Nephron progenitor cell (in vitro differentiated cells): ENCODE measurements around the gene CARNS1.

Experiments used
- DNase-seq: peaks from one replicate; pipeline ENCODE4 v3.0.0; 2021
- H3K27ac Mint-ChIP-seq: 2 replicates; pipeline ENCODE4 v1.8.0; 2021; ENCODE audit warnings: mild to moderate bottlenecking, moderate library complexity, mixed read lengths
- H3K27me3 Mint-ChIP-seq: 2 replicates; pipeline ENCODE4 v1.8.0; 2021; ENCODE audit warnings: mild to moderate bottlenecking, low read depth, mixed read lengths; ENCODE audit not compliant: poor library complexity
- H3K36me3 Mint-ChIP-seq: 2 replicates; pipeline ENCODE4 v1.8.0; 2021; ENCODE audit warnings: low read depth, mixed read lengths
- H3K4me1 Mint-ChIP-seq: 2 replicates; pipeline ENCODE4 v1.8.0; 2021; ENCODE audit warnings: mixed read lengths
- H3K4me3 Mint-ChIP-seq: 2 replicates; pipeline ENCODE4 v1.8.0; 2021; ENCODE audit warnings: mild to moderate bottlenecking, moderate library complexity, mixed read lengths
- H3K9me3 Mint-ChIP-seq: 2 replicates; pipeline ENCODE4 v1.8.0; 2021; ENCODE audit warnings: mild to moderate bottlenecking, moderate library complexity, mixed read lengths
- TF ChIP-seq, protein P1 (sequence below): fragments of 200-600 bp; sonication (generic); IDR thresholded peaks from 2 replicates; pipeline ENCODE4 v1.5.0; 2021; ENCODE audit warnings: antibody characterized with exemption

Gene CARNS1

DNA sequence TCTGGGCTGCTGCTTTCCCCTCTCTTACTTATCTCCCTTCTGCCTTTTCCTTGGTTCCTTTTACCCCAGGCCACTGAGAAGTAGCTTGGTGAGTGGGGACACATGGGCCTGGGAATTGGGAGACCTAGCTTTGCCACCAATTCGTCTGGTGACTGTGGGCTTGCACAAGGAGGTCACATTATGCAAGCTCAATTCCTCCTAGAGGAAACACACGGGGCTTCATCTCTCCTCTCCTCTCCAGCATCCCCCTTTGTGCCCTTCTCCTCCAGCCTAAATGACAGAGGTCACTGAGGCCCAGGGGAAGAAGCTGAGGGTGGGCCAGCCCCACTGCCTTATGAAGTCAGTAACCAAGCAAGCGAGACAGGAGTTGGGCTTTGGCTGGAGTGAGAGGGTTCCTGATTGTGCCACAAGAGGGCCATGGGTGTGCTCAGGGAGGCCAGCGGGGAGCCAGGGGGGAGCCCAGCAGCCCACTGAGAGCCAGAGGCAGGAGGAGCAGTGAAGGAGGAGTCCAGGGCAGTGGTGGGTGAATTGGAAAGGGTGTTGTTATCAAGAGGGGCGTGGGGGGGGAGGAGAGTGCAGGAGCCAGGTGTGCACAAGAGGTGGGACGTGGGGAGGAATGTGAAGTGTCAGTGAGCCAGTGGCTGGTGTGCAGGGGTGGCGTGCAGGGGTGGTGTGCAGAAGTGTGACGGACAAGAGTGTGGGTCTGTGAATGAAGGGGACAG lies 44.1 kb upstream of the CARNS1 start:
- Mint-ChIP-seq H3K4me3 (peak overlapping the region; percentile 84), H3K27me3 (peaks cover 2% of the 10 kb centered on the region), H3K36me3 (no peaks in the 10 kb centered on the region), H3K9me3 (no peaks in the 10 kb centered on the region), H3K4me1 (peaks cover 79% of the 10 kb centered on the region), H3K27ac (no peak overlapping the region)
- peak; percentile 54 for DNase-seq
- TF ChIP-seq, protein P1, sequence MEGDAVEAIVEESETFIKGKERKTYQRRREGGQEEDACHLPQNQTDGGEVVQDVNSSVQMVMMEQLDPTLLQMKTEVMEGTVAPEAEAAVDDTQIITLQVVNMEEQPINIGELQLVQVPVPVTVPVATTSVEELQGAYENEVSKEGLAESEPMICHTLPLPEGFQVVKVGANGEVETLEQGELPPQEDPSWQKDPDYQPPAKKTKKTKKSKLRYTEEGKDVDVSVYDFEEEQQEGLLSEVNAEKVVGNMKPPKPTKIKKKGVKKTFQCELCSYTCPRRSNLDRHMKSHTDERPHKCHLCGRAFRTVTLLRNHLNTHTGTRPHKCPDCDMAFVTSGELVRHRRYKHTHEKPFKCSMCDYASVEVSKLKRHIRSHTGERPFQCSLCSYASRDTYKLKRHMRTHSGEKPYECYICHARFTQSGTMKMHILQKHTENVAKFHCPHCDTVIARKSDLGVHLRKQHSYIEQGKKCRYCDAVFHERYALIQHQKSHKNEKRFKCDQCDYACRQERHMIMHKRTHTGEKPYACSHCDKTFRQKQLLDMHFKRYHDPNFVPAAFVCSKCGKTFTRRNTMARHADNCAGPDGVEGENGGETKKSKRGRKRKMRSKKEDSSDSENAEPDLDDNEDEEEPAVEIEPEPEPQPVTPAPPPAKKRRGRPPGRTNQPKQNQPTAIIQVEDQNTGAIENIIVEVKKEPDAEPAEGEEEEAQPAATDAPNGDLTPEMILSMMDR, result peak; percentile 36

DNA sequence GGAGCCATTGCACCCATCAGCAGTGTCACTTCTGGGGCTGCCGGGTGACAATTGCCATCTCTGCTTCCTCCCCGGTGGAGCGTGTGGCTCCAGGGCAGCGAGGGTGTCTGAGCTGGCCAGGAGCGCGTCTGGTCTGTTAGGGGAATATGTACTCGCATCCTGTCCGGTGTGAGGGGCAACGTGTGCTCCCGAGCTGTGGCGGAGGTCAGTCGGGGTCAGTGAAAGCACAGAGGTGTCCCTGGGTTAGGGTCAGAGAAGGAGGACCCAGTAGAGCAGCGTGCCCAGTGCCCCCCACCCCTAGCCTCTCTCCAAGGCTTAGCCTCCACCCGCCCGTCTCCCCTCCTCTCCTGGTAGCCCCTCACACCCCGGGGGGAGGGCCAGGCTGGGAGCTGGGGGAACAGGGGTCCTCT lies 43.6 kb upstream of the CARNS1 start:
- H3K27me3 Mint-ChIP-seq, result peaks cover 2% of the 10 kb centered on the region

DNA sequence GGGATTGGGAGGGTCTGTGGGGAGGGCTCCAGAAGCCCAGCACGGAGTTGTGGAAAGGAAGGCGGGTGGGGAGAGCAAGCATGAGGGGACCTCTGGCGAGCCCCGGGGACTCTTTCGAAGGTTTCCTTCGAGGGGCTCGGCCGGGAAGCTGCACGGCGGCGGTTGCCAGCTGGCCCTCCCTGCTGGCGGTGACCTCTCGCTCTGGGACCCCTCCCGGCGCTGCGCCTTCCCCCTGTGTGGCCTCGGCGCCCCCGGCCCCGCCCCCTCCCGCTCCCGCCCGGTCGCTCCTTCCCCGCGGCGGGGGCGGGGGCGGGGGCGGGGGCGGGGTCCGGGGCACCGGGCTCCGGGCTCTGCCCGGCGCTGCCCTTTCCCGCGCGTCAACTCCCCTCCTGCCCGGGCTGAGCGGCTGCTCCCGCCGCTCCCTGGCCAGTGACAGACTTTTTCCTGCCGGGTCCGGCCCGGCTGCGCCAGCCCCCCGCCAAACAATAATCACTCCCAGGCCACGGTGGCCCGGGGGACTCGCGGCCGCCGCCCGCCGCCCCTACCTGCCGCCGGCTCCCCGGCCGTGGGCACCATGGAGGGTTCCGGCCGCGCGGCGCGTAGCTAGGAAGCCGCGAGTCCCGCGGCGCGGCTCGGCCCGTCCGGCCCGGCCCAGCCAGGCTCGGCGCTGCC lies 43.0 kb upstream of the CARNS1 start:
- Mint-ChIP-seq H3K27me3 (peaks cover 2% of the 10 kb centered on the region), H3K27ac (no peak overlapping the region), H3K9me3 (no peaks in the 10 kb centered on the region), H3K4me1 (peaks cover 81% of the 10 kb centered on the region), H3K36me3 (no peaks in the 10 kb centered on the region), H3K4me3 (peak overlapping the region; percentile 84)
- TF ChIP-seq, protein P1, result no peak
- peak; percentile 77 for DNase-seq

More for the DNA sequence above, 43.6 kb upstream of the CARNS1 start:
- H3K36me3 Mint-ChIP-seq, result no peaks in the 10 kb centered on the region
- no peak overlapping the region for H3K27ac Mint-ChIP-seq
- peak; percentile 29 for DNase-seq
- peak overlapping the region; percentile 84 for H3K4me3 Mint-ChIP-seq
- H3K9me3 Mint-ChIP-seq, result no peaks in the 10 kb centered on the region
- TF ChIP-seq, protein P1, result no peak
- peaks cover 79% of the 10 kb centered on the region for H3K4me1 Mint-ChIP-seq

DNA sequence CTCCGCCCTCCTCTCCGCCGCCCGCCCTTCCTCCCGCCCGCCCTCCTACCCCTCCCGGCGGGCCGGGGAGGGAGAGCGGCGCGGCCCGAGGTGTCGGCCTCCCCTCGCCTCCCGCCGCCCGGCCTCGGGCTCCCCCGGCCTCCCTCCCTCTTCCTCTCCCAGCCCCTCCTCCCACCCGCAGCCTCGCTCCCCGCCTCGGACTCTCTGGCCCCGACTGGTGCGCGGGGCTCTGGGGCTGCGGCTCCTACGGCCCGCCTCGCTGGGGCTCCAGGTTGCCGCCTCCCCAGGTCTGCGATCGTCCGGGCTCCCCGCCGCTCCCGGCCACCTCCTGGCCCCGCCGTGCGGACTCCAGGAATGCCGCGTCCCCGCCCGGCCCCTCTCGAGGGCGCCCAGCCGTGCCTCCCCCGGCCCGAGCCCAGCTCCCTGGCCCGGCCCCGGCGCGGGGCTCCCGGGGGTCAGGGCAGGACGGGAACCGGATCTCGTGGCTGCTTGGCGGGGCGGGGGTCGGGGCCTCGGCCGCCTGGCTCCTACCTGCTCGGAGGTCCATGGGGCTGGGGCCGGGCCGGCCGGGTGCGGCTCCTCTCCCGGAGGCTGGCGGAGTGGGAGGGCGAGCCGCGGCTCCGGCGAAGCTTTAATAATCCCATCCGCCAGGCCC lies 42.4 kb upstream of the CARNS1 start, which contains the start of gene CLCF1:
CLCF1 (minus strand) TSS at position 606 of the 655 bp plus-strand sequence; CDS start at position 547, 59 bp downstream.
- Mint-ChIP-seq H3K27me3 (peaks cover 2% of the 10 kb centered on the region), H3K36me3 (no peaks in the 10 kb centered on the region), H3K9me3 (no peaks in the 10 kb centered on the region), H3K4me1 (peaks cover 76% of the 10 kb centered on the region), H3K27ac (peak within 1 kb of the TSS; percentile 68), H3K4me3 (peak within 1 kb of the TSS; percentile 88)
- peak; percentile 73 for DNase-seq
- TF ChIP-seq, protein P1, result no peak

DNA sequence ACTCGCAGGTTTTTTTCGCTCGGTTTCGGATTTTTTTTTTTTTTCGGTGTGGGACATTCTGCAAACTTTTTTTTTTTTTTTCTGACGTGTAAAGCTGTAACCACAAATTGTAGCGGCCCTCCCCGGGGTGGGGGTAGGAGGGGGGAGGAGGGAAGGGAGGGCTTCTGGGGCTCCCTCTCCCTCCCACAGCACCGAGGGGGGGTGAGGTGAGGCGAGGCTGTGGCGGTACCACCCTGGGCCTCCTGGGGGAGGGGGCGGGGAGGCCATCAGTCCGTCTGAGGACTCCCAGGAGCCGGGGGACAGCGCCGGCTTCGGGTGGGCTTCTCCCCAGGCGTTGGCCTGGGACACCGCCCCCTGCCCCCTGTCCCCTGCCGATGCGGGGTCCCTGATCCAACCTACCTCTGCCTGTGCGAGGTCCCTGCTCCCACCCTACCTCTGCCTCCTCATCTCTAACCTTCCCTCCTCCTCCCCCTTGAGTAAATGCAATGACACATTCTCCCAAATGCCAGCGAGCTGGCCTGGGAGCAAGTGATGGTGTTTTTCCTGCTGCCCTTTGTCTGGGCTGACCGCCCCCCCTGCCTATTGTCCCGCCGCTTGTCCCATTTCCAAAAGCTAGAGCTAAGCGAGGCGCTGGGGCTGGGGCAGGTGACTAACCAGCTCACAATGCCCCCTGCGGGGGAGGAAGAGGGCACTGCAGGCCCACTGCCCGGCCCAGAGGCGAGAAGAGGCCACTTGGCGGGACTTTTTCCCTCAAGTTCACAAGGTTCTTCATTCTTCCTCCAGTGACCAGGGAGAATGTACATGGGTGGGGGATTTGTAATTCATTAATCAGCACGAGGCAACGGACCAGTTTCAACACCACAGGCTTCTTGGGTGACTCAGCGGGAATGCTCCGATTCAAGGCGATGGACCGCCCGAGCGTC lies 41.6 kb upstream of the CARNS1 start:
- Mint-ChIP-seq H3K9me3 (no peaks in the 10 kb centered on the region), H3K36me3 (no peaks in the 10 kb centered on the region), H3K4me1 (peaks cover 75% of the 10 kb centered on the region), H3K27me3 (peaks cover 2% of the 10 kb centered on the region), H3K27ac (peak overlapping the region; percentile 68), H3K4me3 (peak overlapping the region; percentile 88)
- TF ChIP-seq, protein P1, result peak; percentile 51
- peak; percentile 69 for DNase-seq
